HG03108 (cell line): ENCODE results near the gene DNAJB6.

ENCODE experiments used
- ATAC-seq: cut with Tn5 transposase; IDR thresholded peaks from one replicate; pipeline ENCODE4 v1.9.1; 2021; ENCODE audit warnings: moderate library complexity; ENCODE audit not compliant: unreplicated experiment

Gene DNAJB6

GRCh38 chr7:157394246-157395191 is 57.7 kb downstream of the DNAJB6 start:
- ATAC-seq, result no peak

- ATAC-seq, result no peak
Observed at GRCh38 chr7:157395206-157395605, 58.4 kb downstream of the DNAJB6 start.

- ATAC-seq, result no peak
Observed at GRCh38 chr7:157396316-157397035, 59.7 kb downstream of the DNAJB6 start.

- ATAC-seq, result no peak
Observed at GRCh38 chr7:157397036-157397720, 60.4 kb downstream of the DNAJB6 start.

- no peak for ATAC-seq
Observed at GRCh38 chr7:157397731-157398691, 61.2 kb downstream of the DNAJB6 start.

- no peak for ATAC-seq
Observed at GRCh38 chr7:157399086-157399687, 62.4 kb downstream of the DNAJB6 start.

- no peak for ATAC-seq
Observed at GRCh38 chr7:157400171-157400860, 63.5 kb downstream of the DNAJB6 start.

- no peak for ATAC-seq
Observed at GRCh38 chr7:157401567-157402387, 65.0 kb downstream of the DNAJB6 start.

GRCh38 chr7:157402388-157402703 is 65.5 kb downstream of the DNAJB6 start:
- no peak for ATAC-seq

- ATAC-seq, result no peak
Observed at GRCh38 chr7:157402911-157403534, 66.2 kb downstream of the DNAJB6 start.

GRCh38 chr7:157403646-157404401 is 67.0 kb downstream of the DNAJB6 start:
- no peak for ATAC-seq

- no peak for ATAC-seq
Observed at GRCh38 chr7:157404845-157405481, 68.2 kb downstream of the DNAJB6 start.

- ATAC-seq, result no peak
Observed at GRCh38 chr7:157405501-157405900, 68.7 kb downstream of the DNAJB6 start.

GRCh38 chr7:157405914-157406810 is 69.4 kb downstream of the DNAJB6 start:
- ATAC-seq, result no peak

GRCh38 chr7:157406971-157407370 is 70.2 kb downstream of the DNAJB6 start:
- ATAC-seq, result no peak
